Measurements from ENCODE around the gene LDLRAD3. TPM values are rescaled to one million over a fixed set of nuclear protein-coding genes. Genes with fewer than 3 reads are reported as not detected.
A peak's percentile ranks its signal among the peaks of the same experiment; 100 is the strongest.

The LDLRAD3 gene
- total RNA-seq, 1 donor from 2014 or later: 18.2 TPM

GRCh38 chr11:36273110-36273509 is 329.2 kb downstream of the LDLRAD3 start:
- TF ChIP-seq, protein P1, sequence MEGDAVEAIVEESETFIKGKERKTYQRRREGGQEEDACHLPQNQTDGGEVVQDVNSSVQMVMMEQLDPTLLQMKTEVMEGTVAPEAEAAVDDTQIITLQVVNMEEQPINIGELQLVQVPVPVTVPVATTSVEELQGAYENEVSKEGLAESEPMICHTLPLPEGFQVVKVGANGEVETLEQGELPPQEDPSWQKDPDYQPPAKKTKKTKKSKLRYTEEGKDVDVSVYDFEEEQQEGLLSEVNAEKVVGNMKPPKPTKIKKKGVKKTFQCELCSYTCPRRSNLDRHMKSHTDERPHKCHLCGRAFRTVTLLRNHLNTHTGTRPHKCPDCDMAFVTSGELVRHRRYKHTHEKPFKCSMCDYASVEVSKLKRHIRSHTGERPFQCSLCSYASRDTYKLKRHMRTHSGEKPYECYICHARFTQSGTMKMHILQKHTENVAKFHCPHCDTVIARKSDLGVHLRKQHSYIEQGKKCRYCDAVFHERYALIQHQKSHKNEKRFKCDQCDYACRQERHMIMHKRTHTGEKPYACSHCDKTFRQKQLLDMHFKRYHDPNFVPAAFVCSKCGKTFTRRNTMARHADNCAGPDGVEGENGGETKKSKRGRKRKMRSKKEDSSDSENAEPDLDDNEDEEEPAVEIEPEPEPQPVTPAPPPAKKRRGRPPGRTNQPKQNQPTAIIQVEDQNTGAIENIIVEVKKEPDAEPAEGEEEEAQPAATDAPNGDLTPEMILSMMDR (IDR thresholded peaks at IDR 0.05): no peak
- Mint-ChIP-seq H3K4me1 (ENCODE audit: unreplicated experiment) (no peaks in the 10 kb centered on the region), H3K4me3 (ENCODE audit: unreplicated experiment) (no peak overlapping the region), H3K36me3 (ENCODE audit: unreplicated experiment) (peaks cover 39% of the 10 kb centered on the region), H3K9me3 (ENCODE audit: unreplicated experiment) (peaks cover 6% of the 10 kb centered on the region), H3K27ac (ENCODE audit: unreplicated experiment) (no peak overlapping the region), H3K27me3 (ENCODE audit: unreplicated experiment) (no peaks in the 10 kb centered on the region)
- peak; percentile 3 for DNase-seq (ENCODE audit: extremely low spot score, unreplicated experiment)

GRCh38 chr11:36274414-36274813 is 330.6 kb downstream of the LDLRAD3 start:
- DNase-seq (ENCODE audit: extremely low spot score, unreplicated experiment): peak; percentile 56
- TF ChIP-seq, protein P1 (IDR thresholded peaks at IDR 0.05): no peak
- no peaks in the 10 kb centered on the region for H3K4me1 Mint-ChIP-seq (ENCODE audit: unreplicated experiment)

DNA sequence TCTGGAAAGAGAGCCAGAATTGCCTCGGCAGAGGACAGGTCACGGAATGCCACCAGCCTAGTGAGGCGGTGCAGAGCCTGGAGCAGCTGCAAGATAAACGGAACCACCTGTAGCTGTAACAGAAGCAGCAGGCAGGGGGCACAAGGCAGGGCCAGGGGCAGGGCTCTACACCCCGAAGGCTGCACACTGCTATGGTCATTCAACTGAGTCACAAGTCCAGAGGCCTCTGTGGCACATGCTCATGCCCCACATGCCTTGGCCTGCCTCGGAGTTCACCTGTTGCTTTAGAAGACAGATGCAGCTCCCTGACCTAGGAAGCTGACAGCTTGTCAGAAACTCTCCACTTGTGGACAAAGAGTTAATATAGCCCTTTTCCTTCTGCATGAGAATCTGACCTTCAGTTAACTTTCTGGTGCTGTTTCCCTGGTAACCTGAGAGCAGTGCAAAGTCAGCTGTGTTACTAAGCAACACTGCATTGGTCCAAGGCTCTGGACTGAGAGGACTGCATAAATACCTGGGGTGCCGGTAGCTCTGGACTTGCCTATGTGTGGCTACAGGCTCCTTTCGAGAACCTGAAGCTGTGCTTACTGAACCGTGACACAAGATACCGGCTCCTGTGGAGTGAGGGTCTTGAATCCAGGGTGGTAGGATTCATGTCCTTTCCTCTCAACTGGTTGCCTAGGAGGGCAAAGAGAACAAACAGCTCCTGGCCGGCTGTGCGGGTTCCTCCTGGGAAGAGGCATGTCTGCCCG is 334.8 kb downstream of the LDLRAD3 start:
- Mint-ChIP-seq H3K9me3 (ENCODE audit: unreplicated experiment) (peaks cover 16% of the 10 kb centered on the region), H3K4me3 (ENCODE audit: unreplicated experiment) (no peak overlapping the region), H3K36me3 (ENCODE audit: unreplicated experiment) (peaks cover 24% of the 10 kb centered on the region), H3K27me3 (ENCODE audit: unreplicated experiment) (no peaks in the 10 kb centered on the region), H3K4me1 (ENCODE audit: unreplicated experiment) (no peaks in the 10 kb centered on the region), H3K27ac (ENCODE audit: unreplicated experiment) (no peak overlapping the region)
- TF ChIP-seq, protein P1 (IDR thresholded peaks at IDR 0.05): no peak
- peak; percentile 53 for DNase-seq (ENCODE audit: extremely low spot score, unreplicated experiment)

More at GRCh38 chr11:36274414-36274813, 330.6 kb downstream of the LDLRAD3 start:
- Mint-ChIP-seq H3K9me3 (ENCODE audit: unreplicated experiment) (peaks cover 6% of the 10 kb centered on the region), H3K27me3 (ENCODE audit: unreplicated experiment) (no peaks in the 10 kb centered on the region), H3K36me3 (ENCODE audit: unreplicated experiment) (peaks cover 39% of the 10 kb centered on the region), H3K27ac (ENCODE audit: unreplicated experiment) (no peak overlapping the region), H3K4me3 (ENCODE audit: unreplicated experiment) (no peak overlapping the region)

GRCh38 chr11:36280531-36280930 is 336.7 kb downstream of the LDLRAD3 start:
- TF ChIP-seq, protein P1 (IDR thresholded peaks at IDR 0.05): no peak
- Mint-ChIP-seq H3K9me3 (ENCODE audit: unreplicated experiment) (peaks cover 16% of the 10 kb centered on the region), H3K4me1 (ENCODE audit: unreplicated experiment) (no peaks in the 10 kb centered on the region), H3K27ac (ENCODE audit: unreplicated experiment) (no peak overlapping the region), H3K27me3 (ENCODE audit: unreplicated experiment) (no peaks in the 10 kb centered on the region), H3K4me3 (ENCODE audit: unreplicated experiment) (no peak overlapping the region), H3K36me3 (ENCODE audit: unreplicated experiment) (peaks cover 20% of the 10 kb centered on the region)
- no peak for DNase-seq (ENCODE audit: extremely low spot score, unreplicated experiment)

Small RNAs within 50 kb of the gene (microRNA-seq; reads per million reads assigned to microRNA genes)
- not detected for gene MIR3973 (ENCODE audit: unreplicated experiment)
